GM23338 (cell line): ENCODE measurements around the gene LIFR. TPM values are rescaled to one million over a fixed set of nuclear protein-coding genes. Genes with fewer than 3 reads are reported as not detected.
"Not testable (repeated sequence)": the region's sequence is repeated elsewhere in the genome, so short reads cannot be mapped to it uniquely, and the experiment has no call there.

Experiments
- ATAC-seq: fragments of 200-7000 bp; cut with Tn5 transposase; 3 replicates; pipeline ENCODE4 v1.9.1; 2020
- DNase-seq: peaks from one replicate; pipeline ENCODE4 v3.0.0-alpha.2; 2015; ENCODE audit warnings: low spot score
- H2AFZ ChIP-seq: fragments of 200-600 bp; sonication (generic); 2 replicates; pipeline ENCODE4 v1.8.0; 2016; ENCODE audit warnings: antibody characterized with exemption, mild to moderate bottlenecking, moderate library complexity
- H3F3A ChIP-seq: fragments of 200-600 bp; sonication (generic); replicated peaks from 2 replicates; pipeline ENCODE4 v1.8.0; 2017; ENCODE audit warnings: antibody characterized with exemption, mixed run types, low read depth
- H3K27ac ChIP-seq: fragments of 200-600 bp; sonication (generic); 2 replicates; pipeline ENCODE4 v1.6.1; 2016; ENCODE audit warnings: low read depth
- H3K27me3 ChIP-seq: fragments of 200-600 bp; sonication (generic); 2 replicates; pipeline ENCODE4 v1.8.0; 2016; ENCODE audit warnings: mild to moderate bottlenecking, mixed run types, moderate library complexity; ENCODE audit not compliant: insufficient read depth
- H3K36me3 ChIP-seq: fragments of 200-600 bp; sonication (generic); 2 replicates; pipeline ENCODE4 v1.8.0; 2016; ENCODE audit warnings: mild to moderate bottlenecking; ENCODE audit not compliant: insufficient read depth
- H3K4me1 ChIP-seq: fragments of 200-600 bp; sonication (generic); 2 replicates; pipeline ENCODE4 v1.8.0; 2016; ENCODE audit warnings: mild to moderate bottlenecking, moderate library complexity; ENCODE audit not compliant: insufficient read depth
- H3K4me2 ChIP-seq: fragments of 200-600 bp; sonication (generic); 2 replicates; pipeline ENCODE4 v1.7.1; 2017; ENCODE audit warnings: mixed run types
- H3K4me3 ChIP-seq: fragments of 200-600 bp; sonication (generic); 2 replicates; pipeline ENCODE4 v1.6.1; 2016; ENCODE audit warnings: mixed run types
- H3K79me2 ChIP-seq: fragments of 200-600 bp; sonication (generic); replicated peaks from 2 replicates; pipeline ENCODE4 v1.8.0; 2017; ENCODE audit warnings: mild to moderate bottlenecking; ENCODE audit not compliant: insufficient read depth
- H3K9me2 ChIP-seq: fragments of 200-600 bp; sonication (generic); 2 replicates; pipeline ENCODE4 v1.8.0; 2017; ENCODE audit not compliant: insufficient read depth
- H4K20me1 ChIP-seq: fragments of 200-600 bp; sonication (generic); replicated peaks from 2 replicates; pipeline ENCODE4 v1.8.0; 2017; ENCODE audit warnings: mild to moderate bottlenecking; ENCODE audit not compliant: insufficient read depth
- H3K27ac Mint-ChIP-seq: 2 replicates; pipeline ENCODE4 v1.8.0; 2020; ENCODE audit warnings: inconsistent platforms, mild to moderate bottlenecking, moderate library complexity, mixed read lengths
- H3K27me3 Mint-ChIP-seq: 3 replicates; pipeline ENCODE4 v1.8.0; 2022; ENCODE audit warnings: low read depth, mild to moderate bottlenecking, moderate library complexity, mixed read lengths, inconsistent platforms; ENCODE audit not compliant: insufficient read depth, poor library complexity
- H3K36me3 Mint-ChIP-seq: 3 replicates; pipeline ENCODE4 v1.8.0; 2021; ENCODE audit warnings: low read depth, mild to moderate bottlenecking, inconsistent platforms, moderate library complexity, mixed read lengths
- H3K4me1 Mint-ChIP-seq: 3 replicates; pipeline ENCODE4 v1.8.0; 2020; ENCODE audit warnings: mild to moderate bottlenecking, inconsistent platforms, mixed read lengths
- H3K4me3 Mint-ChIP-seq: 3 replicates; pipeline ENCODE4 v1.8.0; 2021; ENCODE audit warnings: moderate library complexity, mild to moderate bottlenecking, inconsistent platforms, mixed read lengths
- H3K9me3 Mint-ChIP-seq: 3 replicates; pipeline ENCODE4 v1.8.0; 2020; ENCODE audit warnings: moderate library complexity, mild to moderate bottlenecking, inconsistent platforms, mixed read lengths
- CREB1 ChIP-seq: fragments of 250-450 bp; sonication (Bioruptor Pico); IDR thresholded peaks from 2 replicates; pipeline ENCODE4 v1.5.0; 2020; ENCODE audit warnings: low read depth, mild to moderate bottlenecking, moderate library complexity
- CTCF ChIP-seq, 2 experiments: fragments of 200-600 bp in 1 of 2; sonication (generic) in 1 of 2; conservative IDR thresholded peaks; 2 replicates each; pipeline versions ENCODE4 v1.5.1 to v1.6.1; 2016 to 2017; ENCODE audit warnings: antibody characterized with exemption in 2 of 2, low read depth in 2 of 2, mild to moderate bottlenecking in 2 of 2, moderate library complexity in 1 of 2
- ETS1 ChIP-seq: IDR thresholded peaks from 2 replicates; pipeline ENCODE4 v1.6.1; 2016; ENCODE audit warnings: antibody characterized with exemption
- EZH2 ChIP-seq: fragments of 200-600 bp; sonication (generic); IDR thresholded peaks from one replicate; pipeline ENCODE4 v1.8.0; 2017; ENCODE audit warnings: antibody characterized with exemption, mild to moderate bottlenecking, low read depth; ENCODE audit not compliant: unreplicated experiment
- EZH2phosphoT487 ChIP-seq: fragments of 200-600 bp; sonication (generic); IDR thresholded peaks from one replicate; pipeline ENCODE4 v1.8.1; 2018; ENCODE audit warnings: antibody characterized with exemption; ENCODE audit not compliant: unreplicated experiment
- JUNB ChIP-seq: IDR thresholded peaks from one replicate; pipeline ENCODE4 v1.6.1; 2016; ENCODE audit warnings: antibody characterized with exemption; ENCODE audit not compliant: unreplicated experiment
- NANOG ChIP-seq: IDR thresholded peaks from 2 replicates; pipeline ENCODE4 v1.6.1; 2016; ENCODE audit warnings: antibody characterized with exemption, borderline replicate concordance
- POLR2AphosphoS5 ChIP-seq: IDR thresholded peaks from 2 replicates; pipeline ENCODE4 v1.6.1; 2016; ENCODE audit warnings: antibody characterized with exemption, low read depth
- REST ChIP-seq: IDR thresholded peaks from one replicate; pipeline ENCODE4 v1.6.1; 2018; ENCODE audit warnings: antibody characterized with exemption; ENCODE audit not compliant: unreplicated experiment
- STAT1 ChIP-seq: IDR thresholded peaks from one replicate; pipeline ENCODE4 v1.6.1; 2016; ENCODE audit warnings: antibody characterized with exemption; ENCODE audit not compliant: unreplicated experiment
- ZNF114 ChIP-seq: fragments of 250-450 bp; sonication (Bioruptor Pico); IDR thresholded peaks from 2 replicates; pipeline ENCODE4 v1.5.0; 2020; ENCODE audit warnings: mild to moderate bottlenecking, moderate library complexity
- ZNF331 ChIP-seq: fragments of 250-450 bp; sonication (Bioruptor Pico); IDR thresholded peaks from 2 replicates; pipeline ENCODE4 v1.5.0; 2020; ENCODE audit warnings: low read depth, mild to moderate bottlenecking, moderate library complexity
- polyA plus RNA-seq: library from polyadenylated mRNA; unstranded; fragments of >200 nt; fragmentation: Nextera tagmentation; extraction: Ambion mirVana; gene quantifications from 2 replicates; pipeline ENCODE4 v1.2.1, GENCODE V29; 2016
- total RNA-seq: library from RNA; depleted of rRNA; stranded (reverse); fragments of >200 nt; shearing (Covaris generic); gene quantifications from 2 replicates; pipeline ENCODE4 v1.2.3, GENCODE V29; 2014

LIFR gene
- total and polyA plus RNA-seq, 2 experiments from 2014 or later = 11.0 to 25.2 TPM

- H3K27ac ChIP-seq, DNase-seq, H3K4me3 Mint-ChIP-seq, H4K20me1 ChIP-seq, H3K4me3 ChIP-seq, H3K27me3 Mint-ChIP-seq, H3K27me3 ChIP-seq, H3K4me2 ChIP-seq, ATAC-seq, H3K4me1 ChIP-seq, H3K9me3 Mint-ChIP-seq, H2AFZ ChIP-seq, H3K9me2 ChIP-seq, H3K4me1 Mint-ChIP-seq, H3K79me2 ChIP-seq, H3F3A ChIP-seq, H3K27ac Mint-ChIP-seq, H3K36me3 Mint-ChIP-seq, H3K36me3 ChIP-seq: not testable (repeated sequence)
These were observed 10.9 kb upstream of the LIFR start for GRCh38 chr5:38567306-38567705.

GRCh38 chr5:38563624-38564023, 7.2 kb upstream of the LIFR start:
- no peaks in the 10 kb centered on the region for H3K9me2 ChIP-seq
- no peak overlapping the region for H3K4me3 ChIP-seq
- no peaks in the 10 kb centered on the region for H3K27me3 ChIP-seq
- Mint-ChIP-seq H3K4me1 (no peaks in the 10 kb centered on the region), H3K27ac (no peak overlapping the region), H3K9me3 (no peaks in the 10 kb centered on the region), H3K36me3 (no peaks in the 10 kb centered on the region), H3K4me3 (no peak overlapping the region), H3K27me3 (peaks cover 2% of the 10 kb centered on the region)
- H2AFZ ChIP-seq = no peak overlapping the region
- no peak overlapping the region for H3K4me2 ChIP-seq
- no peak for ATAC-seq
- no peaks in the 10 kb centered on the region for H3K4me1 ChIP-seq
- no peaks in the 10 kb centered on the region; the same call in 1 of the 2 replicates for H4K20me1 ChIP-seq
- no peaks in the 10 kb centered on the region for H3K36me3 ChIP-seq
- DNase-seq = no peak
- no peaks in the 10 kb centered on the region for H3K79me2 ChIP-seq
- H3F3A ChIP-seq = no peaks in the 10 kb centered on the region
- no peak overlapping the region for H3K27ac ChIP-seq
- TF ChIP-seq POLR2AphosphoS5 (no peak), JUNB (no peak), STAT1 (no peak), NANOG (no peak), ETS1 (no peak), REST (no peak), EZH2 (no peak), ZNF114 (CRISPR knock-in tag) (no peak), EZH2phosphoT487 (no peak), CREB1 (no peak), CTCF (conservative IDR thresholded peaks at IDR 0.05; ENCODE audit: low read depth in 2 of 2) (no peak), ZNF331 (CRISPR knock-in tag) (no peak)
